Vagina (tissue), 2 donors: ENCODE measurements around the gene KRTAP10-4.

Experiments used
- CTCF ChIP-seq, 3 experiments: fragments of 450-650 bp in 2 of 3; fragments of 200-600 bp in 1 of 3; sonication (generic) in 1 of 3; IDR thresholded peaks; one replicate each; pipeline ENCODE4 v1.5.1; 2017 to 2019; ENCODE audit warnings: antibody characterized with exemption in 3 of 3, mild to moderate bottlenecking in 2 of 3, moderate library complexity in 2 of 3
- POLR2A ChIP-seq, 2 donors: fragments of 450-650 bp; IDR thresholded peaks; one replicate each; pipeline ENCODE4 v1.6.1; 2017; ENCODE audit warnings: antibody characterized with exemption in 2 of 2, mild to moderate bottlenecking in 2 of 2, moderate library complexity in 2 of 2

DNA sequence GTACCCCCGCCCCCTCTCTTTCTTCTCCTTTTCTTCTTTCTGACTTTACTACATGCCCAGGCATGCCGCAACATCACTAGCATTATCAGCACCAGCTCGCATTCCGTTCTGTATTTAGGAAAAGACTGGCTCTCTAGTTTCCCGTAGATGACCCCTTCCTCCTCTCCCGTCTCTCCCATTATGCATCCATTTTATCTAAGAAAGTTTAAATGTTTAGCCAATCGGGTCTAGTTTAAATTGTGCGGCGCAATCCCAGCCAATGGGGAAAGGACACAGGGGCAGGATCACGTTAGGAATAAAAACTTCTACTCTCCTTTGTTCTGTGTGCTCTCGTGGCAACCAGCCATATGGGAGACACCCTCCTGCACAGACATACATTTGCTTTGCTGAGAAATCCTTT lies 24.5 kb downstream of the KRTAP10-4 start:
- TF ChIP-seq CTCF (IDR thresholded peaks at IDR 0.05) (no peak), POLR2A (IDR thresholded peaks at IDR 0.05) (no peak)
